ENCODE data around the gene RNF6.
A peak's percentile ranks its signal among the peaks of the same experiment; 100 is the strongest.
"Not testable (repeated sequence)": the region's sequence is repeated elsewhere in the genome, so short reads cannot be mapped to it uniquely, and the experiment has no call there.

The RNF6 gene

DNA sequence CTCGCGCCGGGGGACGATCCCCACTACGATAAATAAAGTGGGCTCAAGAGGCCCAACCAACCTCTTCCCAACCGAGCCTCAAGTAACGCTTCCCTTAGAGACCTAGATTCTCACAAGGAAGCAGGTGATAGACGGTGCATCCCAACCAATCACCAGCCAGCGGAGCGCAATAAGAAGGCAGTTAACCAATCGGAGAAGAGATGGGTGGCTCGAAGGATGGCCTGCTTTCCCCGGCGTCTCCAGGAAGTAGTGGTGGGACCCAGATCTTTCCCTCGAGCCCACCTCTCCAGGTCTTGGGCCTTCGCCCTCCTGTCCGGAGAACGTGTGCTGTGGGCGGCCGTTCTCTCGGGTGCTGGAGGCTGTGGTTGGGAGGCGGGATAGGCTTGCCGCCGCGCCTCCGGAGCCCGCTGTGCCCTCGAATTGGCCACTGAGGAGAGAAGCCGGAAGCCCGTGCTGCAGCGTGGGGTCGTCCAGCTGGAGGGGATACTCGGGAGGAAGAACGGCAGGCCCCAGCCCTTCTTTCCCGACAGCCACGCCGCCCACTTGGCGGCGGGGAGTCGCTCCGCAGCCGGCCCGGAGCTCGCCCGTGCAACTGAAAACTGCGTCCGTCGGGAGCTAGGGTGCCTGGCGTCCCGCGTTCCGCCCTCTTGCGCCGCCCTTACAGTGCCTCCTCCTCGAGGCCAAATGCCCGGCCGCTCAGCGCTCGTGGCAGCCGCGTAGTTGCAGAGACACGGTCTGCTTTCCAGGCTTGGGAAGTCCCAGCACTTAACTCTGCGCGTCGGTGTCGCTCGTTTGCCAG is at the start of gene RNF6:
TSS of gene RNF6 (minus strand) at position 594 of the 799 bp plus-strand sequence. CDS start 2,665 bp downstream, outside the sequence.
- DNase-seq: peak; percentile 97

DNA sequence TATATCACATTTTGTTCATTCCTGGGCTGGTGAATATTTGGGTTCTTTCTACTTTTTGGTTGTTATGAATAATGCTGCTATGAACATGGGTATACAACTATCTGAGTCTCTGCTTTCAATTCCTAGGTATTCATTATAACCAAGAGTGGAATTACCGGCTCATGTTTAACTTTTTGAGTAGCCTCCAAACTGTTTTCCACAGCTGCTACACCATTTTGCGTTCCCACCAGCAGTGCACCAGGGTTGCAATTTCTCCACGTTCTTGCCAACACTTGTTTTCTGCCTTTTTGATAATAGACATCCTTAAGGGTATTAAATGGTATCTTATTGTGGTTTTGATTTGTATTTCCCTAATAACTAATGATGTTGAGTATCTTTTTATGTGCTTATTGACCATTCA is 48.6 kb upstream of the RNF6 start:
- DNase-seq: no peak

DNA sequence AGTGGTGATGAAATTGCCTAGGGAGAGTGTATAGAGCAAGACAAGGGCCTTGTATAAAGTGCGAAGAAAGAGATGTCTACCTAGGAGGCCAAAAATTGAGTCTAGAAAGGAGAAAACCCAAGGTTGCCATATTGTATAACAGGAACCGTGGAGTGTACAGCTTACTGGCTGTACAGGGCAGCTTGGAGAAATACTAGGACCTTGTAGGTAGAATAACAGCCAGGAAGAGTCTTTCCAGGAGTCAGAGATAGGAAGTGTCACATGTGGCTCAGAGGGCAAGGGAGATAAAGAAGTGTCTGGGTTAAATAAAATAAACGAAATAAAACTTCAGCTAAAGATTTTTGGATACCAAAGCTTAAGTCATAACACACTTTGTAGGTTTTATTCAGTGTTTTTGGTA is 44.2 kb upstream of the RNF6 start:
- DNase-seq: no peak

GRCh38 chr13:26262156-26262555 is 40.0 kb upstream of the RNF6 start:
- DNase-seq: no peak

- no peak for DNase-seq
Measured at GRCh38 chr13:26259634-26260033, 37.5 kb upstream of the RNF6 start.

DNA sequence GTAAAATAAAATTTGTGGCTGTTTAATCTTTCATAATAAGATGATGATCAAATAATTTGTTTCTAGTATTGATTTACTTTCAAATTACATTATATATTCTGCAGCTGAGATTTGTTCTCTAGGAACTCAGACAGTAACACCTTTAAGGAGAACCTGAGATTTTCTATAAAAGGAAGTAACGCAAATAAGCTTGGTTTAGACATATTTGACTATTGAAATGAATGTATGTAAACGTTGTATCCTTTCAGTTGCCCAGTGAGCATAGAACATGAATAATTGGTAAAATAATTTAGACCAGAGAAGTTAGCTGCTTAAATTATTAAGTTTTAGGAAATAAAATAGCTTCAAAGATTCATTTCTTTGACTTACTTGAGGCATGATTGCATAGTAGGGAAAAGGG is 34.9 kb upstream of the RNF6 start:
- no peak for DNase-seq

DNA sequence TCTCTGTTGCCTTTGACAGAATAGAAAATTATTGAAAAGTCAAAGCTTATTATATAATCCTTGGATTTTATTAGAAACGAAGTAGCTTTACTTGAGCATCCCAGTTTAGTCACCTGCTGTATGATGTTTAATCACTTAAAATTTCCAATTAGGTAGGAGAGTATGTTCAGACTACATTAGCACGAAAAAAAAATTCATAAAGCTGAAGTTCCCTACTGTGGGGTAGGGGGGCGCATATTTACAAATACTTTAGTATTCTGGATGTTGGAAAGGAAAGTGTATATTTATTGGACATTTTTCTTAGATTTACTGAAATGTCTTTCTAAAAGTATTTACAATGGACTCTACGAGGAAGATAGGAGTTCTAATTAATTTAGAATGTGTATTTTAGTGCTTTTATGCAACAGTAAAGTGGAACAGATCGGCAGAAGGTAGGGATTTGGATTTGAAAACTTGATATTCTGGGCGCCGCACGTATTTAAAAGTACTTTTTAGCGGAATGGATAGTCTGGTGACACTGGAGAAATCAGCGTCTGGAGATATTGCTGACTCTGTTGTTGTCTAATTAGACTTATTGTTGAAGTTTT is 33.7 kb upstream of the RNF6 start:
- no peak for DNase-seq

DNA sequence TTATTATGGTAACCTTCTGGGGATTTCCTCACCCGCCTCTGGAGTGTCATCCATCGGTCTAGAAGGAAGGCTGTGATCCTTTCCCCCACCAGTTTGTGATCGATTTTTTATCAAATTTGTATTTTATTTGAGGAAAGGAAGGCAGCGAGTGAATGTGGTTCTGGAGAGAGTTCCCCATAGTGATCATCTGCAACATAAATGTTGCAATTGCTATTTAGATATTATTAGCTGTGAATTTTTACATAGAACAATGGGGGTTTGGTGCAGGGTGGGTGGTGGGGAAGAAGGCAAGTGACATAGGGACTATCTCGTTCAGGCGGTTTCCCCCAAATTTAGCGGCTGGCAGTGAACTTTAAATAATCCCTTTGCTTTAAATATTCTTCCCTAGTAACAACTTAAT is 33.0 kb upstream of the RNF6 start:
- no peak for DNase-seq

DNA sequence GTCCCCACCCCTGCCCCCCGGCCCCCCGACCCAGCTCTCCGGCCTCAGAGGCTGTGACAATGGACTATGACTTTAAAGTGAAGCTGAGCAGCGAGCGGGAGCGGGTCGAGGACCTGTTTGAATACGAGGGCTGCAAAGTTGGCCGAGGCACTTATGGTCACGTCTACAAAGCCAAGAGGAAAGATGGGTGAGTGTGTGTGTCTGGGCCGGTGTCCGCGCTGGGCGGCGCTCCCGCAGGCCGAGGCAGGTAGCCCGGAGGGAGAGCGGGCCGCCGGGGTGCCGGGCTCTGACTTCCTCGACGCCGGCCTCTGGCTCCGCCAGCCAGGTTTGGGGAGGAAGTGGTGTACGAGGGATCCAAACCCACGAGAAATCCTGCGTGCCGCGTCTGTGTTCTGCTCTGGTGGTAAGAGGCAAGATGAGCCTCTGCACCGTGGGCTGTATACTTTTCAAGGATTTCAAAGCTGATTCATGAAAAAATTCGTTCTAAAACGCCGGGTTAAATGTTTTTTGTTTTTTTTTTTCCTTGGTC is 32.5 kb upstream of the RNF6 start:
- no peak for DNase-seq

DNA sequence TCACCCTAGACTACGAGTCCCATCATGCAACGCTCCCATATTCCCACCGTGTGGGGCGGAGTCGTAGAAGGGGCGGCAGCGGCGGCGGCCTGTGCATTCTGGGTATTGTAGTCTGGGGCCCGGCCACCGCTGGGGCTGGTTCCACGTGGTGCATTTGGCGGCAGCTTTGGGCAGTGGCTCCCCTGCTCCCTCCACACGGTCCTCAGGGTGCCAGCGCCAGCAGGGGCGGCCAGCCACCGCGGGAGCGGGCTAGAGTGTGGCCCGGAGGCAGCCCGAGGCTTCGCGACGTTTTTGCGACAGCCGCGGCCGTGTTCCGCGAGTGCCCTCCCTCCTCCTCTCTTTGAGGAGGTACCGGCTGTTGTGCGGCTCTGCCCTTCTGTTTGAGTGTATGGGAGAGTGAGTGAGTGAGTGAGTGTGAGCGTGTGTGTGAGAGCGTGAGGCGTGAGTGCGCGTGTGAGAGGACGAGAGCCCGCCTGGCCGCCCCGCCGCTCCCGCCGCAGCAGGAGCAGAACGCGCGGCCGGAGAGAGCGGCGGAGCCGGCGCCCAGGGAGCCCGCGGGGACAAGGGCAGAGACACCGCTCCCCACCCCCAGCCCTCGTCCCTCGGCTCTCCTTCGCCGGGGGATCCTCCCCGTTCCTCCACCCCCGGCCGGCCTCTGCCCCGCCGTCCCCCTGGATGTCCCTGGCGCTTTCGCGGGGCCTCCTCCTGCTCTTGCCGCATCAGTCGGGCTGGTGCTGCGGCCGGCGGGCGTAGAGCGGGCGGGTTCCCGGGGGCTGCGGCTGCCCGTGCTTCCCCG is 31.9 kb upstream of the RNF6 start, which contains the start of gene CDK8:
TSS of gene CDK8 (plus strand) at position 343 of the 796 bp plus-strand sequence. CDS start 513 bp downstream, outside the sequence.
- DNase-seq: peak; percentile 74

GRCh38 chr13:26253262-26253786 is 31.2 kb upstream of the RNF6 start:
- DNase-seq: no peak

DNA sequence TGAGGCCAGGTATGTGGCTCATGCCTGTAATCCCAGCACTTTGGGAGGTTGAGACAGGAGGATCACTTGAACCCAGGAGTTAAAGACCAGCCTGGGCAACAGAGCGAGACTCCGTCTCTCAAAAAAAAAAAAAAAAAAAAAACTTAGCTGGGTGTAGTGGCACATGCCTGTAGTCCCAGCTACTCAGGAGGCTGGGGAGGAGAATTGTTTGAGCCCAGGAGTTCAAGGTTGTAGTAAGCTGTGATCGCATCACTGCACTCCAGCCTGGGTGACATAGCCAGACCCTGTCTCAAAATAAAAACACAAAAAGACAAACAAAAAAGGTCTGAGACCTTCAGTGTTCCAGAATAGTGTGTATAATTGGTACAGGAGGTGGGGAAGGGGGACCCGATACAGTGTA is 29.9 kb upstream of the RNF6 start:
- not testable (repeated sequence) for DNase-seq

GRCh38 chr13:26249551-26249950 is 27.4 kb upstream of the RNF6 start:
- DNase-seq: no peak

- no peak for DNase-seq
Measured at GRCh38 chr13:26247608-26248007, 25.5 kb upstream of the RNF6 start.

- no peak for DNase-seq
Measured at GRCh38 chr13:26247011-26247410, 24.9 kb upstream of the RNF6 start.

- DNase-seq: no peak
Measured at GRCh38 chr13:26246154-26246553, 24.0 kb upstream of the RNF6 start.

DNA sequence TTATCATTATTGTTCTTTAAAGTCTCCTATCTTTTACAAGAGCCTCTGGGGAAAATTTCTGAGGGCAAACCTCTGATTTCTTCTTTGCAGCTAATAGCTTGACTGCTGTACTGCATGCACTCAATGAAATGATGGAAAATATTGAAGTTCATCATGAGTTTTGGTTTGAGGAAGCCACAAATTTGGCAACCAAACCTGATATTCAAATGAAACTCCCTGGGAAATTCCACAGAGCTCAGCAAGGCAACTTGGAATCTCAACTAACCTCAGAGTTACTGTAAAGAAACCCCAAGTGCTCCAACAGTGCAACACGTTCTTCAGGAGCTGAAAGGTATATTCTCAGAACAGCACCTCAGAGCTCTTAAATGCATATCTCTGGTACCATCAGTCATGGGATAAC is 14.2 kb upstream of the RNF6 start:
- DNase-seq: no peak

DNA sequence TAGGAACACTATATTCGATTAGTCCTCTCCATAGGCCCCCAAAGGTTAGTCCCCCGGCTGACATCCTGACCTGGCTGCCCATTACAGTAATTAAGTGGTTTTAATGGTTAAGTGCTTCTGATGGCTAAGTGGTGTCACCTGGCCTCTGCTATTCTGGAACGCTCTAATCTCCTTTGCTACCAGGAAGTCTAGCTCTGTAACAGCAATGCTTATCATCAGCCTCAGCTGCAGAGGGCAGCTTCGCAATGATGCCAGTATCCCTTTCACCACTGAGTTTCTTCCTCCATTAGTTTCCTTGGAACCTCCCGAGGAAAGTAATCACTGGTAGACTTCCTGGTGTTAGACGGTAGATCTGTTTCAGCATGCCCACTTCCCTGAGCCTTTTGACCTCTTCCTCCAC is 8.6 kb upstream of the RNF6 start:
- no peak for DNase-seq

- no peak for DNase-seq
Measured at GRCh38 chr13:26229080-26229615, 7.0 kb upstream of the RNF6 start.

GRCh38 chr13:26228096-26228495 is 6.0 kb upstream of the RNF6 start:
- DNase-seq: no peak

DNA sequence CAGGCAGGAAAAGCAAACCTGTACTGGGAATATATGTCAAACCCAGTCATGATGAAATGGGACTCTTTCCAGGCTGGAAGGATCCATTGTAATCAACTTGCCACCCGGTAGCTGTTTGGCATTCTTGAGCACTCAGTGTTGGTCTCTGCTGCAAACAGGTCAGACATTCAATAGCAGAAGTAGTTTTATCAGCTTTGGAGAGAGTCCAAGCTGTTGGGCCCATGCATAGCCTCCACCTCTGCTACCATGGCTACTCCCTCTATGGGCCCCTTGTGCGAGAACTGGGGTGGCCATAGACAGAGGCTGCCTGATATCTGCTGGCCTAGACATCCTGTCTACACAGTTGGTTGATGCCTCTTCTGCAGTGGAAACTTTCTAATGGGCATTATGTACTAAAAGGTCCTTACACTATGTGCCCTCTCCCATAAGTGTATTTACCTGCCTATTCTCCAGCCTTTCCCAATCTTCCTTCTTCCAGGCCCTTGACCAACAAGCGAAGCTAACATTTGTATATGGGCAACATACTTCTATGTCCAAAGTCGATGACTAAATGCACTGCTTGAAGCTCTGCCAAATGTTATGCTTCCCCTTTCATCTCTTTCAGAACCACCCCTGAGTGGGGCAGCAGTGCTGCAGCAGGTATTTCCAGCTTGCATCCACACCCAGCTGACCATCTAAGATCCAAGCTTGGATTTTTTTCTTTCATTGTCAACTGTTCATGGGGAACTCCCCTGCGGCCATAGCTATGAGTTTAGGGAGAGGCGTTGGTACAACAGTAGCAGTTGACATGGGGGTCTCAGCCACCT is 5.3 kb upstream of the RNF6 start:
- no peak for DNase-seq
